Parathyroid adenoma (tissue), 2 donors: ENCODE results near the gene MON1B.

Experiments
- H2AFZ ChIP-seq: fragments of 300-600 bp; sonication (generic); one replicate; pipeline ENCODE4 v1.7.0; 2017; ENCODE audit warnings: antibody characterized with exemption, mild to moderate bottlenecking
- H3K27ac ChIP-seq: fragments of 300-600 bp; sonication (generic); one replicate; pipeline ENCODE4 v1.7.0; 2017
- H3K27me3 ChIP-seq: fragments of 300-600 bp; sonication (generic); one replicate; pipeline ENCODE4 v1.7.0; 2017; ENCODE audit warnings: low read length; ENCODE audit not compliant: control insufficient read depth, insufficient read depth
- H3K36me3 ChIP-seq: fragments of 300-600 bp; sonication (generic); one replicate; pipeline ENCODE4 v1.7.0; 2017; ENCODE audit warnings: low read length; ENCODE audit not compliant: control insufficient read depth, insufficient read depth
- H3K4me1 ChIP-seq: fragments of 300-600 bp; sonication (generic); one replicate; pipeline ENCODE4 v1.7.0; 2017; ENCODE audit warnings: control low read depth
- H3K4me2 ChIP-seq: fragments of 300-600 bp; sonication (generic); one replicate; pipeline ENCODE4 v1.7.0; 2017; ENCODE audit warnings: low read length
- H3K4me3 ChIP-seq: fragments of 300-600 bp; sonication (generic); one replicate; pipeline ENCODE4 v1.7.0; 2017; ENCODE audit warnings: low read depth, low read length
- H3K79me2 ChIP-seq: fragments of 300-600 bp; sonication (generic); one replicate; pipeline ENCODE4 v1.7.0; 2017; ENCODE audit warnings: control low read depth
- H3K9ac ChIP-seq: fragments of 300-600 bp; sonication (generic); one replicate; pipeline ENCODE4 v1.7.0; 2017; ENCODE audit warnings: mild to moderate bottlenecking
- H3K9me3 ChIP-seq: fragments of 300-600 bp; sonication (generic); one replicate; pipeline ENCODE4 v1.7.0; 2017; ENCODE audit warnings: low read length; ENCODE audit not compliant: control insufficient read depth
- TF ChIP-seq, protein P1 (sequence below): fragments of 300-600 bp; sonication (generic); IDR thresholded peaks from one replicate; pipeline ENCODE4 v1.7.0; 2017; ENCODE audit warnings: antibody characterized with exemption, mild to moderate bottlenecking
- donor health status: primary hyperparathyroidism.

MON1B gene

GRCh38 chr16:77190478-77191258 lies at the start of gene MON1B:
Gene MON1B, plus strand, starts transcription at chr16:77191190. Its CDS starts 296 bp downstream, at chr16:77191486.
- H3K9ac ChIP-seq: peak within 1 kb of the TSS; percentile 40
- no peaks in the 10 kb centered on the region for H3K27me3 ChIP-seq
- no peaks in the 10 kb centered on the region for H3K79me2 ChIP-seq
- peak within 1 kb of the TSS; percentile 93 for H3K4me3 ChIP-seq
- H3K27ac ChIP-seq: peak within 1 kb of the TSS; percentile 92
- TF ChIP-seq, protein P1, sequence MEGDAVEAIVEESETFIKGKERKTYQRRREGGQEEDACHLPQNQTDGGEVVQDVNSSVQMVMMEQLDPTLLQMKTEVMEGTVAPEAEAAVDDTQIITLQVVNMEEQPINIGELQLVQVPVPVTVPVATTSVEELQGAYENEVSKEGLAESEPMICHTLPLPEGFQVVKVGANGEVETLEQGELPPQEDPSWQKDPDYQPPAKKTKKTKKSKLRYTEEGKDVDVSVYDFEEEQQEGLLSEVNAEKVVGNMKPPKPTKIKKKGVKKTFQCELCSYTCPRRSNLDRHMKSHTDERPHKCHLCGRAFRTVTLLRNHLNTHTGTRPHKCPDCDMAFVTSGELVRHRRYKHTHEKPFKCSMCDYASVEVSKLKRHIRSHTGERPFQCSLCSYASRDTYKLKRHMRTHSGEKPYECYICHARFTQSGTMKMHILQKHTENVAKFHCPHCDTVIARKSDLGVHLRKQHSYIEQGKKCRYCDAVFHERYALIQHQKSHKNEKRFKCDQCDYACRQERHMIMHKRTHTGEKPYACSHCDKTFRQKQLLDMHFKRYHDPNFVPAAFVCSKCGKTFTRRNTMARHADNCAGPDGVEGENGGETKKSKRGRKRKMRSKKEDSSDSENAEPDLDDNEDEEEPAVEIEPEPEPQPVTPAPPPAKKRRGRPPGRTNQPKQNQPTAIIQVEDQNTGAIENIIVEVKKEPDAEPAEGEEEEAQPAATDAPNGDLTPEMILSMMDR: peak; percentile 9
- H3K4me1 ChIP-seq: peaks cover 5% of the 10 kb centered on the region
- H3K9me3 ChIP-seq: no peaks in the 10 kb centered on the region
- no peaks in the 10 kb centered on the region for H3K36me3 ChIP-seq
- peak within 1 kb of the TSS; percentile 97 for H2AFZ ChIP-seq
- H3K4me2 ChIP-seq: peak within 1 kb of the TSS; percentile 83

DNA sequence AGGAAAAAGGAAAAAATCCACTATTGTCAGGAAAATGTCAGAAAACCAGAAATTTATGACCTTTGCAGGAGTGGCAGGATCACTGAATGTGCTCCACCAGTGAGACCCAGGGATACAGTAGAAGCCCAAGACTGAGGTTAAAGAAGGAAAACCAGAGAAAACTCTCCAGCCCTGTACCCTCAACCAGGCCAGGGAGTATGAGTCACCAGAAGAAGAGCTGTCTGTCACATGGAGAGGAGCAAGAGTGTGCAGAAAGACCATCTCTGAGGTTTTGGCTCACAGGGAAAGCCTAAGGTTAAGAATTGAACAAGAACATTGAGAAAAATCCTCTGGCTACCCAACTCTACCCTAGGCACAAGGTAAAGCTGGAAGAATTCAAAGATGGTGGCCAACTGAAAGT lies 47.6 kb upstream of the MON1B start:
- no peaks in the 10 kb centered on the region for H3K36me3 ChIP-seq
- no peak overlapping the region for H2AFZ ChIP-seq
- H3K27ac ChIP-seq: no peak overlapping the region
- no peaks in the 10 kb centered on the region for H3K27me3 ChIP-seq
- no peaks in the 10 kb centered on the region for H3K4me1 ChIP-seq
- H3K9me3 ChIP-seq: no peaks in the 10 kb centered on the region
- TF ChIP-seq, protein P1: no peak
- no peaks in the 10 kb centered on the region for H3K79me2 ChIP-seq
- no peak overlapping the region for H3K9ac ChIP-seq
- no peak overlapping the region for H3K4me2 ChIP-seq
- H3K4me3 ChIP-seq: no peak overlapping the region

- TF ChIP-seq, protein P1: no peak
- no peaks in the 10 kb centered on the region for H3K36me3 ChIP-seq
Measured at GRCh38 chr16:77148121-77148520, 42.9 kb upstream of the MON1B start.

DNA sequence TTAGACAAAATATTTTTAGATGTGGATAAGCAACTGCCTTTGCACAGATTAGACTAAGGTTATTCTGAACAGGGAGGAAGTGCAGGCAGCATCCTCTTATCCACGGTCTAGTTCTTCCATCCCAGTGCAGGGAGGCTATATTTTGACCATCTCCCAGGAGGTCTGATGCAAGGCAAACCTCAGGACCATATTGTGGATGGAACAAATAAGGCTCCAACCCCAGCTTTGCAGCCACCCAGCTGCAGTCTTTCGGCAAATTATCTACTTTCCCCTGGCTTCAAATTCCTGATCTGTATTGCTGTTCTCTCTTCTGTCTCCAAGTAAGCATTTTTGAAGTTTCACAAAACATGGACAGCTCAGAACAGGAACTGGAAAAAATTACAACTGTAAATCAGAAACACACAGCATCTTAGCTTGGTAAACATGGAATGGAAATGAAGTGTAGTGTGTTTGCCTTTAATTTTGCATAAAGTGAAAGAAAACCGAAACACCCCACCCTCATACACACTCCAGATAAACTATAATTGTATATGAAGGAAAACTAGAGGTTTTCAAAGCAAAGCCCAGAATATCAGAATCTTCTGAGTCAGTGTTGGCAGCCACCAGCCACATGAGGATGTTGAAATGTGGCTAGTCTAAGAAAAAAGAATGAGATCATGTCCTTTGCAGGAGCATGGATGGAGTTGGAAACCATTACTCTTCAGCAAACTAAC lies 33.5 kb upstream of the MON1B start:
- TF ChIP-seq, protein P1: no peak
- Histone ChIP-seq H3K4me1 (no peaks in the 10 kb centered on the region), H3K9me3 (no peaks in the 10 kb centered on the region), H3K4me3 (no peak overlapping the region), H3K27me3 (no peaks in the 10 kb centered on the region), H3K9ac (no peak overlapping the region), H2AFZ (no peak overlapping the region), H3K36me3 (no peaks in the 10 kb centered on the region), H3K27ac (no peak overlapping the region), H3K4me2 (no peak overlapping the region), H3K79me2 (no peaks in the 10 kb centered on the region)

More at GRCh38 chr16:77148121-77148520, 42.9 kb upstream of the MON1B start:
- no peak overlapping the region for H3K9ac ChIP-seq
- no peaks in the 10 kb centered on the region for H3K79me2 ChIP-seq
- H3K4me3 ChIP-seq: no peak overlapping the region
- H3K27ac ChIP-seq: no peak overlapping the region
- no peaks in the 10 kb centered on the region for H3K9me3 ChIP-seq
- H3K4me1 ChIP-seq: no peaks in the 10 kb centered on the region
- H3K27me3 ChIP-seq: no peaks in the 10 kb centered on the region
- H3K4me2 ChIP-seq: no peak overlapping the region
- H2AFZ ChIP-seq: no peak overlapping the region
